Activated CD4-positive, alpha-beta T cell treated with anti-CD3 and anti-CD28 coated beads for 48 hours (primary cell): ENCODE results near the gene ARL15.

ENCODE experiments used
- DNase-seq: peaks from one replicate; pipeline ENCODE4 v3.0.0-alpha.2; 2020

The ARL15 gene

GRCh38 chr5:54146916-54147315 lies 163.5 kb downstream of the ARL15 start:
- no peak for DNase-seq

GRCh38 chr5:54146390-54146789 lies 164.0 kb downstream of the ARL15 start:
- no peak for DNase-seq

GRCh38 chr5:54140247-54140840 lies 170.0 kb downstream of the ARL15 start:
- DNase-seq = no peak

GRCh38 chr5:54136516-54137440 lies 173.6 kb downstream of the ARL15 start:
- no peak for DNase-seq

- DNase-seq = no peak
Observed at GRCh38 chr5:54135042-54135441, 175.3 kb downstream of the ARL15 start.

- no peak for DNase-seq
Observed at GRCh38 chr5:54133917-54134316, 176.5 kb downstream of the ARL15 start.

GRCh38 chr5:54120473-54120872 lies 189.9 kb downstream of the ARL15 start:
- no peak for DNase-seq

GRCh38 chr5:54117957-54118356 lies 192.4 kb downstream of the ARL15 start:
- no peak for DNase-seq

- DNase-seq = no peak
Observed at GRCh38 chr5:54115735-54116403, 194.5 kb downstream of the ARL15 start.

GRCh38 chr5:54113060-54113459 lies 197.3 kb downstream of the ARL15 start:
- no peak for DNase-seq

- DNase-seq = no peak
Observed at GRCh38 chr5:54109626-54110330, 200.6 kb downstream of the ARL15 start.

GRCh38 chr5:54108136-54108535 lies 202.2 kb downstream of the ARL15 start:
- no peak for DNase-seq

- no peak for DNase-seq
Observed at GRCh38 chr5:54103871-54104270, 206.5 kb downstream of the ARL15 start.

GRCh38 chr5:54098267-54098666 lies 212.1 kb downstream of the ARL15 start:
- no peak for DNase-seq

- DNase-seq = no peak
Observed at GRCh38 chr5:54095969-54096368, 214.4 kb downstream of the ARL15 start.

GRCh38 chr5:54094706-54095105 lies 215.7 kb downstream of the ARL15 start:
- DNase-seq = no peak

- no peak for DNase-seq
Observed at GRCh38 chr5:54093861-54094260, 216.5 kb downstream of the ARL15 start.

- no peak for DNase-seq
Observed at GRCh38 chr5:54093081-54093492, 217.3 kb downstream of the ARL15 start.

GRCh38 chr5:54091307-54092130 lies 218.9 kb downstream of the ARL15 start:
- DNase-seq = no peak

- DNase-seq = no peak
Observed at GRCh38 chr5:54090495-54091120, 219.8 kb downstream of the ARL15 start.

- no peak for DNase-seq
Observed at GRCh38 chr5:54088081-54088480, 222.3 kb downstream of the ARL15 start.

- DNase-seq = no peak
Observed at GRCh38 chr5:54087436-54087835, 222.9 kb downstream of the ARL15 start.
